ENCODE measurements around the gene TCF4.

DNA sequence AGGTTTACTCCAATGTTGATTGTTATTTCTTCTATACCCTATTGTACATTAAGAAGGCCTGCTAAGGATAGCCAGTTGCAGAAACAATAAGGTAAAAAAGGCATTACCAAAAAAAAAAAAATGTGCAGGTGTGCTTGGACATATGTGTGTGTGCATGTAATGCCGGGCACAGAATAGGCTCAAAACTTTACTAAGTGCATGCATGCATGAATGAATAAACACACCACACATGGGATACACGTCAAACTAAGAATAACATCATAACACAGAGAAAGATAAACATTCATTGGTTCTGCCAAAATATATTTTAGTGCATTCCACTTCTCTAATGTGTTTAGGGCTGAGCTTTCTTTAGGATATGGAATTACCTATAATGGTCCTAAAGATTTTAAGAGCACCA lies 298.2 kb downstream of the TCF4 start:
- TF ChIP-seq, protein P1, sequence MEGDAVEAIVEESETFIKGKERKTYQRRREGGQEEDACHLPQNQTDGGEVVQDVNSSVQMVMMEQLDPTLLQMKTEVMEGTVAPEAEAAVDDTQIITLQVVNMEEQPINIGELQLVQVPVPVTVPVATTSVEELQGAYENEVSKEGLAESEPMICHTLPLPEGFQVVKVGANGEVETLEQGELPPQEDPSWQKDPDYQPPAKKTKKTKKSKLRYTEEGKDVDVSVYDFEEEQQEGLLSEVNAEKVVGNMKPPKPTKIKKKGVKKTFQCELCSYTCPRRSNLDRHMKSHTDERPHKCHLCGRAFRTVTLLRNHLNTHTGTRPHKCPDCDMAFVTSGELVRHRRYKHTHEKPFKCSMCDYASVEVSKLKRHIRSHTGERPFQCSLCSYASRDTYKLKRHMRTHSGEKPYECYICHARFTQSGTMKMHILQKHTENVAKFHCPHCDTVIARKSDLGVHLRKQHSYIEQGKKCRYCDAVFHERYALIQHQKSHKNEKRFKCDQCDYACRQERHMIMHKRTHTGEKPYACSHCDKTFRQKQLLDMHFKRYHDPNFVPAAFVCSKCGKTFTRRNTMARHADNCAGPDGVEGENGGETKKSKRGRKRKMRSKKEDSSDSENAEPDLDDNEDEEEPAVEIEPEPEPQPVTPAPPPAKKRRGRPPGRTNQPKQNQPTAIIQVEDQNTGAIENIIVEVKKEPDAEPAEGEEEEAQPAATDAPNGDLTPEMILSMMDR (IDR thresholded peaks at IDR 0.05 in 8 of 11, conservative IDR thresholded peaks at IDR 0.05 in 3 of 11) = no peak
- no peak for TF ChIP-seq POLR2A (IDR thresholded peaks at IDR 0.05)
- TF ChIP-seq POLR2AphosphoS5 (IDR thresholded peaks at IDR 0.05) = no peak

All from spleen (tissue), 7 donors.